Ascending aorta (tissue), 2 donors: Measurements from ENCODE around the gene GLIS2. TPM values are rescaled to one million over a fixed set of nuclear protein-coding genes. Genes with fewer than 3 reads are reported as not detected.

ENCODE experiments used
- DNase-seq, 2 donors: peaks; one replicate each; pipeline ENCODE4 v3.0.0-alpha.2; 2019; ENCODE audit warnings: low spot score in 2 of 2
- H3K27ac ChIP-seq, 2 donors: fragments of 200-600 bp; sonication (generic); one replicate each; pipeline ENCODE4 v1.5.1; 2016 to 2017; ENCODE audit warnings: mild to moderate bottlenecking in 1 of 2
- H3K27me3 ChIP-seq: fragments of 200-600 bp; sonication (generic); one replicate; pipeline ENCODE4 v1.5.1; 2017
- H3K36me3 ChIP-seq, 2 donors: fragments of 200-600 bp; sonication (generic); one replicate each; pipeline ENCODE4 v1.5.1; 2016
- H3K4me1 ChIP-seq, 2 donors: fragments of 200-600 bp; sonication (generic); one replicate each; pipeline ENCODE4 v1.5.1; 2016 to 2017; ENCODE audit warnings: mild to moderate bottlenecking in 1 of 2
- H3K4me3 ChIP-seq, 2 donors: fragments of 200-600 bp; sonication (generic); one replicate each; pipeline ENCODE4 v1.5.1; 2016 to 2017; ENCODE audit warnings: mild to moderate bottlenecking in 1 of 2
- H3K9me3 ChIP-seq, 2 donors: fragments of 200-600 bp; sonication (generic); one replicate each; pipeline ENCODE4 v1.5.1; 2016
- intact Hi-C: fragments of 100-400 bp; cut with DNase I; formaldehyde crosslinking; loops from one replicate; pipeline ENCODE4 v1.15.1; 2023
- total RNA-seq: library from RNA; depleted of rRNA; stranded (reverse); fragments of >200 nt; gene quantifications from one replicate; pipeline ENCODE4 v1.1.0, GENCODE V29; 2016
- TF ChIP-seq, protein P1 (sequence below), 3 experiments: fragments of 200-600 bp in 2 of 3; fragments of 450-650 bp in 1 of 3; sonication (generic) in 2 of 3; IDR thresholded peaks; one replicate each; pipeline ENCODE4 v1.5.1; 2016 to 2019; ENCODE audit warnings: antibody characterized with exemption in 3 of 3, mild to moderate bottlenecking in 1 of 3, moderate library complexity in 1 of 3

GLIS2 gene
- total RNA-seq, 1 donor from 2014 or later = 16.8 TPM

DNA sequence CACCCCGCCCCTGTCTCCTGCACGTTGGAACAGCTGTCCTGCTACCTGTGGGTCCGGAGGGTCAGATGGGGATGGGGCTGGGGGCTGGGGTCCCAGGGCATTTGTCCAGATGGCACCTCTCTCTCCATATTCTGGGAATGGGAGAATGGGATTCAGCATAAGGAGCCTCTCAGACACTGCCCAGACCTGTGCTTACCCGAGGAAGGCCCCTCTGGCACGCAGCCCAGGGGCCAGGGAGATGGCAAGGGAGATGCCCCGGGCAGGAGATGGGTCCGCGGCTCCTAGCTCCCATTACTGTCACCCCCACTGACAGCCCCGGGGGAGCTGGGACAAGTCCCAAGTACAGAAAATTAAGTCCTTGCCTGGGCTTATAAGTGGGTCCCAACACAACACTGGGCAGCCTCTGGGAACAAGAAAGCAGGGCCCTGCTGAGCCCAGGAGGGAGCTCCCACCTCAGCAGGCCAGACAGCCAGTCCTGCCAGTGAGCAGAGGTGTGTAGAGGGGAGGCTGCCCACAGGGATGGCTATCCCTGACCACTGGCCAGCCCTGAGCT is 57.6 kb downstream of the GLIS2 start:
- peaks cover 36 to 60% of the 10 kb centered on the region in 2 donors for H3K4me1 ChIP-seq
- no peaks in the 10 kb centered on the region for H3K9me3 ChIP-seq
- peak overlapping the region; percentile 94 to 99 for H3K27ac ChIP-seq
- DNase-seq = peak in 1 of 2 donors; percentile 69
- peaks cover 0 to 9% of the 10 kb centered on the region in 2 donors for H3K36me3 ChIP-seq
- peak overlapping the region; percentile 64 to 81 for H3K4me3 ChIP-seq
- intact Hi-C loops = no loop called here
- TF ChIP-seq, protein P1, sequence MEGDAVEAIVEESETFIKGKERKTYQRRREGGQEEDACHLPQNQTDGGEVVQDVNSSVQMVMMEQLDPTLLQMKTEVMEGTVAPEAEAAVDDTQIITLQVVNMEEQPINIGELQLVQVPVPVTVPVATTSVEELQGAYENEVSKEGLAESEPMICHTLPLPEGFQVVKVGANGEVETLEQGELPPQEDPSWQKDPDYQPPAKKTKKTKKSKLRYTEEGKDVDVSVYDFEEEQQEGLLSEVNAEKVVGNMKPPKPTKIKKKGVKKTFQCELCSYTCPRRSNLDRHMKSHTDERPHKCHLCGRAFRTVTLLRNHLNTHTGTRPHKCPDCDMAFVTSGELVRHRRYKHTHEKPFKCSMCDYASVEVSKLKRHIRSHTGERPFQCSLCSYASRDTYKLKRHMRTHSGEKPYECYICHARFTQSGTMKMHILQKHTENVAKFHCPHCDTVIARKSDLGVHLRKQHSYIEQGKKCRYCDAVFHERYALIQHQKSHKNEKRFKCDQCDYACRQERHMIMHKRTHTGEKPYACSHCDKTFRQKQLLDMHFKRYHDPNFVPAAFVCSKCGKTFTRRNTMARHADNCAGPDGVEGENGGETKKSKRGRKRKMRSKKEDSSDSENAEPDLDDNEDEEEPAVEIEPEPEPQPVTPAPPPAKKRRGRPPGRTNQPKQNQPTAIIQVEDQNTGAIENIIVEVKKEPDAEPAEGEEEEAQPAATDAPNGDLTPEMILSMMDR (IDR thresholded peaks at IDR 0.05) = no peak
- no peaks in the 10 kb centered on the region for H3K27me3 ChIP-seq

DNA sequence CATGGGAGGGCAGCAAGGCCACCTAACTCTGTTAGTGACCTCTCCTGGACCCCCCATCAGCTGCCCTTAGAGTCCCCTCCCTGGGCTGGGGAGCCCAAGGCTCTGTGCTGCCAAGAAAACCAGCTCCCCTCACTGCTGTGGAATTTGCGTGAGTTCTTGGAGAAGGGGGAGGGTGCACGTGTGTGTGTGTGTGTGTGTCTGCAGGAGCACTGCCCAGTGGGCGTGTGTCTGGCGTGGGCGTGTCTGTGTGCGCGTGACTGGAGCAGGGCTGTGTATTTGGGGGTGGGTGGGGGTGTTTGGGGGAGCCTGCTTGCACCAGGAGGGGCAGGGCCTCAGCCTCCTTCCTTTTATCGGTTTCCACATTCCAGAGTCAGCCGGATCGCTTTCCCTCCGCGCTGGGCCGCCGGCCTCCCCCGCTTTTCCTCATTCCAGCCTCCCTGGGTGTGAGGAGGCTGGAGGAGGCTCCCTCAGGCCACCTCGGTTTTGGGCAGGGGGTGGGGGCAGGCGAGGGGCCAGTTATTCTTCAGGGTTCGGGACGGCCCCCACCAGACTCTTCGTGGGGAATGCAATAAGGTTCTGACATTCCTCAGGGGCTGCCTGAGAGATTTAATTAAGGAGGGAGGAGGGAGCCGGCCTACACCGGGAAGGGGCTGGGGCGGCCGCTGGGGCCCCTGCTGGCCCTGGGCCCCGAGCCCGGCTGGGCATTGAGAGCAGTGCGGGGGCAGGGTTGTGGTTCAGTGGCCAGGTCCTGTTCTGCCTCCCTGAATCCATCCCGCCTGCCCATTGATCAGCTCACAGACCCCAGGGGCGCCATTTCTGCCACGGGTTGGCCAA is 58.3 kb downstream of the GLIS2 start:
- Histone ChIP-seq H3K36me3 (peaks cover 0 to 9% of the 10 kb centered on the region in 2 donors), H3K4me1 (peaks cover 42 to 60% of the 10 kb centered on the region in 2 donors), H3K27ac (peak overlapping the region; percentile 94 to 99), H3K27me3 (no peaks in the 10 kb centered on the region), H3K4me3 (peak overlapping the region; percentile 64 to 81), H3K9me3 (no peaks in the 10 kb centered on the region)
- peak in 1 of 2 donors; percentile 94 for DNase-seq
- intact Hi-C loops = no loop called here
- TF ChIP-seq, protein P1 (IDR thresholded peaks at IDR 0.05) = no peak

DNA sequence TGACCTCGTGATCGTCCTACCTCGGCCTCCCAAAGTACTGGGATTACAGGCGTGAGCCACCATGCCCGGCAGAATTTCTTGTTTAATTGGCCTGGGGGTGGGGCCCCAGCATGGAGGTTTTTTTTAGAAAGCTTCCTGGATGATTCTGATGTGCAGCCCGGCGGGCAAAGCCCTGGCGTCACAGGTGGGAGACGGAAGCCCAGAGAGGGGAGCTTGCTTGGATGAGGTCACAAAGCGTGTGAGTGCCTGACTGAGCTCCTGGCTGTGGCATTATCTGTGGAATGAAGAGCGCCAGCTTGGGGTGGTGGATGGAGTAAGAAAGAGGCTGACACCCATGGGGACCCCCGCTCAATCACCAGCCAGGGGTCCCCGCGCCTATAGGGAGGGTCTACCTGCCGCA is 59.9 kb downstream of the GLIS2 start:
- Histone ChIP-seq H3K27ac (peak overlapping the region; percentile 94 to 99), H3K4me1 (peaks cover 46 to 59% of the 10 kb centered on the region in 2 donors), H3K9me3 (no peaks in the 10 kb centered on the region), H3K4me3 (peak overlapping the region in 1 of 2 donors; percentile 64), H3K27me3 (no peaks in the 10 kb centered on the region), H3K36me3 (peaks cover 1 to 9% of the 10 kb centered on the region in 2 donors)
- TF ChIP-seq, protein P1 (IDR thresholded peaks at IDR 0.05) = no peak
- intact Hi-C loops = loop anchor here (1.0 to 5.0 kb wide), 2 partner anchors 11 to 1353 kb away; partner anchors contain the start of genes HCFC1R1, THOC6 and TNFRSF12A
- DNase-seq = peak in 1 of 2 donors; percentile 84

DNA sequence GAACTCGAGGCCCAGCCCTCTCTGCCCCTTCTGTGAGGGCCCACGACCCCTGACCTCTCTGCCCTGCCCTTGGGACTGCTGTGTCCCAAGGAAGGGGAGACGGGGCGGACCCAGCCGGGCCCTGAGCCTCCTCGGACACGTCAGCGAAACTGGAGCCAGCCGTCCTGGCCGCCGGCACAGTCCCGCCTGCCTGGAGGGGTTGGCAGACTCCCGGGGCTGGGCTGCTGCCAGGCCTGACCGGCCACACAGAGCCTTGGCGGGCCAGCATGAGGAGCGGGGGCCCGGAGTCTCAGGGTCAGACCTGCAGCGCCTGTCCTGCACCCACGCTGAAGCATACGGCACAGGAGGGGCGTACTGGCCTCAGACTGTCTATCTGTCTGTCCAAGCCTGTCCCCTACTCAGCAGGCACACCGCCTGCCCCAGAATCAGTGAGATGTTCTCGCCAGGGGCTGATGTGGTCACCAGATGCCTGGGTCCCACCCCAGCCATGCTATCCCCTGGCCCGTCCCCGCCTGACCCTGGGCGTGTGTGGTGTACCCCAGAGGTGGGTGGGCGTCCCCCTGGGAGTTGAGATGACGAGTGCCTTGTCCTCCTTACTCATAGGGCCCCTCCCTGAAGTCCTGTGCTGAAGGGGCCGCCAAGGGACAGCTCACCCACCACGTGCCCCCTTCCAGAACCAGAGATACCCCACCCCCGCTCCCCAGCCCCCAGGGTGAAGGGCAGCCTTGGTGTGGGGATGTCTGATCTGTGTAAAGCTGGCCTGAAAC is 60.4 kb downstream of the GLIS2 start:
- peak; percentile 78 to 97 for DNase-seq
- TF ChIP-seq, protein P1 (IDR thresholded peaks at IDR 0.05) = no peak
- Histone ChIP-seq H3K4me3 (peak overlapping the region; percentile 40 to 64), H3K4me1 (peaks cover 48 to 59% of the 10 kb centered on the region in 2 donors), H3K9me3 (no peaks in the 10 kb centered on the region), H3K27me3 (no peaks in the 10 kb centered on the region), H3K36me3 (peaks cover 7 to 15% of the 10 kb centered on the region in 2 donors), H3K27ac (peak overlapping the region; percentile 94 to 99)
- intact Hi-C loops = loop anchor here (1.0 to 5.0 kb wide), 2 partner anchors 10 to 1354 kb away; partner anchors contain the start of genes HCFC1R1, THOC6 and TNFRSF12A

DNA sequence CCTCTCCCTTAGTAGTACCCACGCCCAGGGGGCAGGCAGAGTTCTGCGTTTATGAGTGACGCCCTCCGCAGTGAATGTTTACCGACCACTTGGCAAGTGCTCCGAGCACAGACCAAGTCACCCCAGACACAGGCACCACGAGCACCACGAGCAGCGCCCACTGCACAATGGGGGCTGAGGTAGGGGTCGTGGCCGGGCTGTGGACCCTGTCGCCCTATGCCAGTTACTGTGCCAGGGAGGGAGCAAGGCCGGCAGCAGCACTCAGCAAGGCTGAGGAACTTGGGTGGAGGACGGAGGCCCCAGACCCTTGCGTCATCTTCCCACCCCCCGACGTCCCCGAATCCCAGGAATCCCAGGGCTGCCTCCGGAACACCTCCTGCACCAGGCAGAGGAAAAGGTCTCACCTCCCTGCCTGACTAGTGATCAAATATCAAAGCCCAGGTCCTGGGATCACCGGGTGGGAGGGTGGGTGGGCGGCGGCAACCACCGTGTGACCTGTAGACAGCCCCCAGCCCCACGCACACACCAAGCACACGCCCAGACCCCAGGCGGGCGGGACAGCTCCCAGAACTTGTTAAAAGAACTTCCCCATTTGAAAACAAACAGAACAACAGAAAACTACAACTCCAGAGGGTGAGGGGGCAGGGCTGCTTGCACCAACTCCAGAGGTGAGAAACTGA is 61.2 kb downstream of the GLIS2 start:
- intact Hi-C loops = loop anchor here (1.0 to 5.0 kb wide), 2 partner anchors 9 to 1355 kb away; partner anchors contain the start of genes HCFC1R1, THOC6 and TNFRSF12A
- peak overlapping the region; percentile 94 to 99 for H3K27ac ChIP-seq
- H3K9me3 ChIP-seq = no peaks in the 10 kb centered on the region
- H3K4me1 ChIP-seq = peaks cover 54 to 65% of the 10 kb centered on the region in 2 donors
- DNase-seq = peak in 1 of 2 donors; percentile 73
- H3K4me3 ChIP-seq = peak overlapping the region; percentile 40 to 64
- TF ChIP-seq, protein P1 (IDR thresholded peaks at IDR 0.05) = no peak
- peaks cover 14 to 22% of the 10 kb centered on the region in 2 donors for H3K36me3 ChIP-seq
- H3K27me3 ChIP-seq = no peaks in the 10 kb centered on the region
